GM10248 (cell line): ENCODE results near the gene NEK11.
"Not testable (repeated sequence)": the region's sequence is repeated elsewhere in the genome, so short reads cannot be mapped to it uniquely, and the experiment has no call there.

ENCODE experiments used
- CTCF ChIA-PET: fragments of 300-600 bp; sonication (Branson Sonifier 250); formaldehyde crosslinking; extraction: SDS; loops from one replicate; lab custom pipeline; 2021; ENCODE audit warnings: antibody characterized with exemption; lab: Yijun Ruan, JAX
- POLR2A ChIA-PET: fragments of 350-650 bp; sonication (Branson Sonifier 250); formaldehyde crosslinking; extraction: SDS; loops from one replicate; lab custom pipeline; 2020; ENCODE audit warnings: antibody characterized with exemption; lab: Yijun Ruan, JAX
- DNase-seq: peaks from one replicate; pipeline ENCODE4 v3.0.0; 2012; ENCODE audit errors: extremely low spot score
- CTCF ChIP-seq: IDR thresholded peaks from 2 replicates; pipeline ENCODE4 v1.5.1; 2012; ENCODE audit warnings: mild to moderate bottlenecking, low read depth; ENCODE audit errors: extremely low read depth, missing control alignments, control extremely low read depth

Gene NEK11

GRCh38 chr3:131361464-131362421 is 335.1 kb downstream of the NEK11 start:
- ChIA-PET CTCF (no interaction called here), POLR2A (no interaction called here)
- peak; percentile 92 for DNase-seq
- TF ChIP-seq CTCF, result no peak

GRCh38 chr3:131363275-131363674 is 336.6 kb downstream of the NEK11 start:
- CTCF ChIA-PET, result interaction anchor here (1.1 kb wide), 1 partner anchor 10 kb away, joined by 3 read pairs; no protein-coding TSS in a partner anchor
- no peak for DNase-seq
- TF ChIP-seq CTCF, result no peak
- POLR2A ChIA-PET, result no interaction called here

- CTCF ChIA-PET, result no interaction called here
- DNase-seq, result no peak
- POLR2A ChIA-PET, result interaction anchor here (1.0 kb wide), 1 partner anchor 11 kb away, joined by 3 read pairs; the partner anchor contains the start of gene NUDT16
- TF ChIP-seq CTCF, result no peak
These were observed 344.4 kb downstream of the NEK11 start for GRCh38 chr3:131370935-131371687.

GRCh38 chr3:131371688-131372066 is 345.0 kb downstream of the NEK11 start:
- DNase-seq, result no peak
- no peak for TF ChIP-seq CTCF
- CTCF ChIA-PET, result no interaction called here
- POLR2A ChIA-PET, result interaction anchor here (1.0 kb wide), 1 partner anchor 10 kb away, joined by 3 read pairs; the partner anchor contains the start of gene NUDT16

GRCh38 chr3:131374741-131375140 is 348.1 kb downstream of the NEK11 start:
- DNase-seq, result no peak
- ChIA-PET POLR2A (no interaction called here), CTCF (no interaction called here)
- TF ChIP-seq CTCF, result no peak

- DNase-seq, POLR2A ChIA-PET: not testable (repeated sequence)
- CTCF ChIA-PET, result interaction anchor here (0.7 to 1.6 kb wide), 4 partner anchors 14 to 654 kb away, joined by 3 to 5 read pairs (median 4); partner anchors contain the start of gene CPNE4
These were observed 354.3 kb downstream of the NEK11 start for GRCh38 chr3:131380821-131381444.
